HG03095 (cell line): ENCODE measurements around the gene SLF1.

ENCODE experiments used
- ATAC-seq: cut with Tn5 transposase; IDR thresholded peaks from one replicate; pipeline ENCODE4 v1.9.1; 2021; ENCODE audit warnings: moderate library complexity; ENCODE audit not compliant: unreplicated experiment

SLF1 gene

GRCh38 chr5:94707359-94707758, 88.9 kb downstream of the SLF1 start:
- ATAC-seq: no peak

- no peak for ATAC-seq
Measured at GRCh38 chr5:94709277-94709676, 90.8 kb downstream of the SLF1 start.

- ATAC-seq: no peak
Measured at GRCh38 chr5:94711785-94712184, 93.3 kb downstream of the SLF1 start.

GRCh38 chr5:94715768-94716167, 97.3 kb downstream of the SLF1 start:
- no peak for ATAC-seq

GRCh38 chr5:94725142-94725541, 106.7 kb downstream of the SLF1 start:
- ATAC-seq: no peak

- ATAC-seq: no peak
Measured at GRCh38 chr5:94731471-94731870, 113.0 kb downstream of the SLF1 start.

GRCh38 chr5:94736498-94736897, 118.0 kb downstream of the SLF1 start:
- ATAC-seq: no peak

GRCh38 chr5:94740286-94740685, 121.8 kb downstream of the SLF1 start:
- no peak for ATAC-seq

GRCh38 chr5:94742852-94743251, 124.4 kb downstream of the SLF1 start:
- ATAC-seq: no peak

GRCh38 chr5:94744906-94745305, 126.4 kb downstream of the SLF1 start:
- no peak for ATAC-seq

GRCh38 chr5:94745786-94746730, 127.6 kb downstream of the SLF1 start:
- ATAC-seq: peak; percentile 64

- ATAC-seq: peak; percentile 53
Measured at GRCh38 chr5:94746731-94747124, 128.3 kb downstream of the SLF1 start.
